ENCODE data around the gene DBI.

- TF ChIP-seq SIN3A (IDR thresholded peaks at IDR 0.05; ENCODE audit: borderline replicate concordance, insufficient read depth, low read depth, low read length), result no peak
- no peak for TF ChIP-seq POLR2AphosphoS5 (IDR thresholded peaks at IDR 0.05; ENCODE audit: low read depth, low read length)
- no peak for TF ChIP-seq TCF7L2 (IDR thresholded peaks at IDR 0.05; ENCODE audit: low read depth, low read length)
Observed at GRCh38 chr2:119408221-119408619, 41.4 kb downstream of the DBI start.
